Hematopoietic multipotent progenitor cell treated with erythropoietin and hydrocortisone succinate and interleukin-3 and kit ligand, for 4 days (in vitro differentiated cells): Measurements from ENCODE around the gene GSTP1.
"Not testable (repeated sequence)": the region's sequence is repeated elsewhere in the genome, so short reads cannot be mapped to it uniquely, and the experiment has no call there.

Experiments
- DNase-seq: peaks from one replicate; pipeline ENCODE4 v3.0.0-alpha.2; 2015

GSTP1 gene

GRCh38 chr11:67564230-67564629 lies 19.4 kb upstream of the GSTP1 start:
- no peak for DNase-seq

GRCh38 chr11:67571443-67571842 lies 12.2 kb upstream of the GSTP1 start:
- peak; percentile 20 for DNase-seq

- no peak for DNase-seq
These were observed 11.3 kb upstream of the GSTP1 start for GRCh38 chr11:67572305-67572704.

GRCh38 chr11:67572747-67573419 lies 10.7 kb upstream of the GSTP1 start:
- peak; percentile 71 for DNase-seq

GRCh38 chr11:67574938-67575337 lies 8.7 kb upstream of the GSTP1 start:
- no peak for DNase-seq

- DNase-seq, result peak; percentile 47
These were observed 6.7 kb upstream of the GSTP1 start for GRCh38 chr11:67576735-67577475.

GRCh38 chr11:67577951-67578350 lies 5.7 kb upstream of the GSTP1 start:
- no peak for DNase-seq

- DNase-seq, result no peak
These were observed 2.1 kb upstream of the GSTP1 start for GRCh38 chr11:67581469-67581868.

- no peak for DNase-seq
These were observed 1.6 kb upstream of the GSTP1 start for GRCh38 chr11:67582011-67582410.

- DNase-seq, result peak; percentile 81
These were observed 731 bp downstream of the GSTP1 start for GRCh38 chr11:67584205-67584880.

- DNase-seq, result no peak
These were observed 1.6 kb downstream of the GSTP1 start for GRCh38 chr11:67584881-67585873.

GRCh38 chr11:67585911-67586310 lies 2.3 kb downstream of the GSTP1 start:
- no peak for DNase-seq

GRCh38 chr11:67586568-67587250 lies 3.1 kb downstream of the GSTP1 start:
- no peak for DNase-seq

GRCh38 chr11:67588136-67588503 lies 4.5 kb downstream of the GSTP1 start:
- DNase-seq, result no peak

- DNase-seq, result not testable (repeated sequence)
These were observed 5.3 kb downstream of the GSTP1 start for GRCh38 chr11:67588899-67589415.

GRCh38 chr11:67592880-67593564 lies 9.4 kb downstream of the GSTP1 start:
- no peak for DNase-seq

- DNase-seq, result no peak
These were observed 9.9 kb downstream of the GSTP1 start for GRCh38 chr11:67593565-67593905.

- no peak for DNase-seq
These were observed 10.9 kb downstream of the GSTP1 start for GRCh38 chr11:67594480-67594879.

- DNase-seq, result no peak
These were observed 13.2 kb downstream of the GSTP1 start for GRCh38 chr11:67596753-67597300.

- not testable (repeated sequence) for DNase-seq
These were observed 13.8 kb downstream of the GSTP1 start for GRCh38 chr11:67597458-67597857.

- not testable (repeated sequence) for DNase-seq
These were observed 14.4 kb downstream of the GSTP1 start for GRCh38 chr11:67597963-67598362.
